ENCODE results near the gene LRRC8C. TPM values are rescaled to one million over a fixed set of nuclear protein-coding genes. Genes with fewer than 3 reads are reported as not detected.

LRRC8C gene
- total and polyA plus RNA-seq, 4 donors = 0.63 to 3.5 (median 1.5) TPM

GRCh38 chr1:89753761-89754160, 120.8 kb downstream of the LRRC8C start:
- TF ChIP-seq FOXA2 (IDR thresholded peaks at IDR 0.05) (no peak), ATF3 (IDR thresholded peaks at IDR 0.05) (no peak), GABPA (IDR thresholded peaks at IDR 0.05 in 1 of 2, conservative IDR thresholded peaks at IDR 0.05 in 1 of 2) (no peak), YY1 (IDR thresholded peaks at IDR 0.05) (no peak), NR2F2 (IDR thresholded peaks at IDR 0.05) (no peak), EGR1 (IDR thresholded peaks at IDR 0.05; ENCODE audit: low read depth in 2 of 2) (no peak), REST (IDR thresholded peaks at IDR 0.05) (no peak), ZBTB33 (IDR thresholded peaks at IDR 0.05) (no peak), CTCF (IDR thresholded peaks at IDR 0.05; ENCODE audit: low read depth, low read length, missing input control) (no peak)
- Histone ChIP-seq H3K4me3 (ENCODE audit: low read depth in 1 of 3, low read length in 3 of 3) (no peak overlapping the region), H3K9ac (ENCODE audit: low read depth in 1 of 2, low read length in 2 of 2) (no peak overlapping the region), H3K4me1 (ENCODE audit: control insufficient read depth in 4 of 4, insufficient read depth in 4 of 4, low read length in 3 of 4) (peaks cover 0 to 9% (median 3%) of the 10 kb centered on the region in 4 donors), H3K27me3 (ENCODE audit: control insufficient read depth in 4 of 4, insufficient read depth in 4 of 4, low read length in 3 of 4) (no peaks in the 10 kb centered on the region), H3K36me3 (ENCODE audit: control insufficient read depth in 4 of 4, insufficient read depth in 3 of 4, low read depth in 1 of 4, low read length in 3 of 4) (no peaks in the 10 kb centered on the region), H3K27ac (ENCODE audit: low read depth in 1 of 2, low read length in 2 of 2) (no peak overlapping the region), H3K9me3 (ENCODE audit: control insufficient read depth in 4 of 4, low read length in 3 of 4) (no peaks in the 10 kb centered on the region)
- DNase-seq (ENCODE audit: low spot score) = no peak

- Histone ChIP-seq H3K27ac (ENCODE audit: low read depth in 1 of 2, low read length in 2 of 2) (no peak overlapping the region), H3K9ac (ENCODE audit: low read depth in 1 of 2, low read length in 2 of 2) (no peak overlapping the region), H3K4me3 (ENCODE audit: low read depth in 1 of 3, low read length in 3 of 3) (no peak overlapping the region), H3K9me3 (ENCODE audit: control insufficient read depth in 4 of 4, low read length in 3 of 4) (no peaks in the 10 kb centered on the region), H3K36me3 (ENCODE audit: control insufficient read depth in 4 of 4, insufficient read depth in 3 of 4, low read depth in 1 of 4, low read length in 3 of 4) (no peaks in the 10 kb centered on the region), H3K4me1 (ENCODE audit: control insufficient read depth in 4 of 4, insufficient read depth in 4 of 4, low read length in 3 of 4) (peaks cover 0 to 9% (median 3%) of the 10 kb centered on the region in 4 donors), H3K27me3 (ENCODE audit: control insufficient read depth in 4 of 4, insufficient read depth in 4 of 4, low read length in 3 of 4) (no peaks in the 10 kb centered on the region)
- WGBS = 35% methylated on average over 2 of the region's 2 CpGs
- DNase-seq (ENCODE audit: low spot score) = no peak
- no peak for TF ChIP-seq YY1 (IDR thresholded peaks at IDR 0.05)
- TF ChIP-seq HNF4A (conservative IDR thresholded peaks at IDR 0.05) = peak in 1 of 2 donors; percentile 27
- no peak for TF ChIP-seq RXRA (IDR thresholded peaks at IDR 0.05)
Measured at GRCh38 chr1:89754518-89754917, 121.6 kb downstream of the LRRC8C start.

Measured in liver (tissue), 9 donors.